ENCODE measurements around the gene TASOR2.

Gene TASOR2

GRCh38 chr10:5708356-5708755 lies 23.7 kb downstream of the TASOR2 start:
- Histone ChIP-seq H3K27me3 (replicated peaks; ENCODE audit: insufficient read depth, low read length) (no peaks in the 10 kb centered on the region), H4K20me1 (ENCODE audit: insufficient read depth, low read length) (peaks cover 26% of the 10 kb centered on the region; the same call in 1 of the 2 replicates), H3K9ac (ENCODE audit: low read length) (no peak overlapping the region), H3K9me2 (replicated peaks; ENCODE audit: insufficient read depth, low read length) (no peaks in the 10 kb centered on the region), H3K4me3 (ENCODE audit: low read length) (no peak overlapping the region), H3K27ac (ENCODE audit: low read length) (no peak overlapping the region), H3F3A (ENCODE audit: insufficient read depth, low read length) (no peaks in the 10 kb centered on the region), H3K4me1 (ENCODE audit: low read length) (peaks cover 7% of the 10 kb centered on the region; the same call in 1 of the 2 replicates), H3K9me3 (replicated peaks; ENCODE audit: insufficient read depth, low read length) (no peaks in the 10 kb centered on the region), H2AFZ (ENCODE audit: low read length) (no peak overlapping the region), H3K36me3 (replicated peaks; ENCODE audit: insufficient read depth, low read length) (no peaks in the 10 kb centered on the region), H3K4me2 (ENCODE audit: low read depth, low read length) (no peak overlapping the region), H3K79me2 (ENCODE audit: low read length) (peaks cover 97% of the 10 kb centered on the region)
- TF ChIP-seq EZH2 (optimal IDR thresholded peaks at IDR 0.05; ENCODE audit: low read depth, low read length) (no peak), EZH2phosphoT487 (IDR thresholded peaks at IDR 0.05; ENCODE audit: low read length) (no peak)
- TF ChIP-seq, protein P1, sequence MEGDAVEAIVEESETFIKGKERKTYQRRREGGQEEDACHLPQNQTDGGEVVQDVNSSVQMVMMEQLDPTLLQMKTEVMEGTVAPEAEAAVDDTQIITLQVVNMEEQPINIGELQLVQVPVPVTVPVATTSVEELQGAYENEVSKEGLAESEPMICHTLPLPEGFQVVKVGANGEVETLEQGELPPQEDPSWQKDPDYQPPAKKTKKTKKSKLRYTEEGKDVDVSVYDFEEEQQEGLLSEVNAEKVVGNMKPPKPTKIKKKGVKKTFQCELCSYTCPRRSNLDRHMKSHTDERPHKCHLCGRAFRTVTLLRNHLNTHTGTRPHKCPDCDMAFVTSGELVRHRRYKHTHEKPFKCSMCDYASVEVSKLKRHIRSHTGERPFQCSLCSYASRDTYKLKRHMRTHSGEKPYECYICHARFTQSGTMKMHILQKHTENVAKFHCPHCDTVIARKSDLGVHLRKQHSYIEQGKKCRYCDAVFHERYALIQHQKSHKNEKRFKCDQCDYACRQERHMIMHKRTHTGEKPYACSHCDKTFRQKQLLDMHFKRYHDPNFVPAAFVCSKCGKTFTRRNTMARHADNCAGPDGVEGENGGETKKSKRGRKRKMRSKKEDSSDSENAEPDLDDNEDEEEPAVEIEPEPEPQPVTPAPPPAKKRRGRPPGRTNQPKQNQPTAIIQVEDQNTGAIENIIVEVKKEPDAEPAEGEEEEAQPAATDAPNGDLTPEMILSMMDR (IDR thresholded peaks at IDR 0.05; ENCODE audit: low read length), result no peak
- DNase-seq, result no peak

DNA sequence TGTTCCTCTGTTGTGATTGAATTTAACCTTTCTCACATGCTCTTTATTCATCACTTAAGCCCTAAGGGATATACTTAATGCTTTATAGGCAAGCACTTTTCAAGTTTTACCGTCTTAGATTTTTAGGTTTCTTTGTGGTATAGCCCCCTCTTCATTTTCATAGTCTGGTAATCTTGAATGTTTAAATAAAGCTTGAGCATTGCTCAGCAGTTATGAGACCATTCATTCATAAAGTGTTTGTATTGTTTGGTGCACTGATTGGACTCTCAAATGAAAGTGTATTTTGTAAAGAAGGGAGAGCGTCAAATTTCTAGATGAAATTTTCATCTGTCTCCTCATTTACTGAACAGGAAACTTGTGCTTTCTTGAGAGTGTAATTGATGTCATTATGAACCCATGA lies 25.2 kb downstream of the TASOR2 start:
- Histone ChIP-seq H3K9ac (ENCODE audit: low read length) (no peak overlapping the region), H3K4me3 (ENCODE audit: low read length) (no peak overlapping the region), H3K4me1 (ENCODE audit: low read length) (0 out of 2 replicates have a peak, but pooled peaks cover under 1% of the 10 kb centered on the region), H3K9me2 (replicated peaks; ENCODE audit: insufficient read depth, low read length) (no peaks in the 10 kb centered on the region), H3F3A (ENCODE audit: insufficient read depth, low read length) (no peaks in the 10 kb centered on the region), H3K36me3 (replicated peaks; ENCODE audit: insufficient read depth, low read length) (no peaks in the 10 kb centered on the region), H4K20me1 (ENCODE audit: insufficient read depth, low read length) (peaks cover 26% of the 10 kb centered on the region; the same call in 1 of the 2 replicates), H3K27ac (ENCODE audit: low read length) (no peak overlapping the region), H3K9me3 (replicated peaks; ENCODE audit: insufficient read depth, low read length) (no peaks in the 10 kb centered on the region), H2AFZ (ENCODE audit: low read length) (no peak overlapping the region), H3K79me2 (ENCODE audit: low read length) (peaks cover 95% of the 10 kb centered on the region), H3K27me3 (replicated peaks; ENCODE audit: insufficient read depth, low read length) (no peaks in the 10 kb centered on the region), H3K4me2 (ENCODE audit: low read depth, low read length) (no peak overlapping the region)
- TF ChIP-seq EZH2phosphoT487 (IDR thresholded peaks at IDR 0.05; ENCODE audit: low read length) (no peak), EZH2 (optimal IDR thresholded peaks at IDR 0.05; ENCODE audit: low read depth, low read length) (no peak)
- TF ChIP-seq, protein P1 (IDR thresholded peaks at IDR 0.05; ENCODE audit: low read length), result no peak
- no peak for DNase-seq

- Histone ChIP-seq H3F3A (ENCODE audit: insufficient read depth, low read length) (no peaks in the 10 kb centered on the region), H3K9ac (ENCODE audit: low read length) (no peak overlapping the region), H3K4me2 (ENCODE audit: low read depth, low read length) (no peak overlapping the region), H3K4me3 (ENCODE audit: low read length) (no peak overlapping the region), H2AFZ (ENCODE audit: low read length) (no peak overlapping the region), H3K9me2 (replicated peaks; ENCODE audit: insufficient read depth, low read length) (no peaks in the 10 kb centered on the region), H3K9me3 (replicated peaks; ENCODE audit: insufficient read depth, low read length) (no peaks in the 10 kb centered on the region), H3K36me3 (replicated peaks; ENCODE audit: insufficient read depth, low read length) (no peaks in the 10 kb centered on the region), H4K20me1 (ENCODE audit: insufficient read depth, low read length) (peaks cover 26% of the 10 kb centered on the region; the same call in 1 of the 2 replicates), H3K79me2 (ENCODE audit: low read length) (peaks cover 95% of the 10 kb centered on the region), H3K27ac (ENCODE audit: low read length) (no peak overlapping the region), H3K4me1 (ENCODE audit: low read length) (no peaks in the 10 kb centered on the region), H3K27me3 (replicated peaks; ENCODE audit: insufficient read depth, low read length) (no peaks in the 10 kb centered on the region)
- TF ChIP-seq, protein P1 (IDR thresholded peaks at IDR 0.05; ENCODE audit: low read length), result no peak
- TF ChIP-seq EZH2 (optimal IDR thresholded peaks at IDR 0.05; ENCODE audit: low read depth, low read length), result no peak
- TF ChIP-seq EZH2phosphoT487 (IDR thresholded peaks at IDR 0.05; ENCODE audit: low read length), result no peak
- DNase-seq, result no peak
Measured at GRCh38 chr10:5710859-5711258, 26.2 kb downstream of the TASOR2 start.

Data from MM.1S (cell line).